Measurements from ENCODE around the gene CACNG8.

The CACNG8 gene

GRCh38 chr19:53962887-53963431, at the start of gene CACNG8:
TSS of gene CACNG8 (plus strand) at chr19:53962937.
- no peak within 1 kb of the TSS for H3K4me3 ChIP-seq (ENCODE audit: low read depth, low read length)
- TF ChIP-seq CTCF (IDR thresholded peaks at IDR 0.05; ENCODE audit: control insufficient read depth, extremely low read depth, insufficient read depth): no peak

GRCh38 chr19:53915000-53915399, 47.7 kb upstream of the CACNG8 start:
- DNase-seq (ENCODE audit: low read depth): no peak
- H3K4me3 ChIP-seq (ENCODE audit: low read depth, low read length): no peak overlapping the region
- no peak for TF ChIP-seq CTCF (IDR thresholded peaks at IDR 0.05; ENCODE audit: control insufficient read depth, extremely low read depth, insufficient read depth)

More at GRCh38 chr19:53962887-53963431, at the start of gene CACNG8:
- no peak for DNase-seq (ENCODE audit: low read depth)

- no peak overlapping the region for H3K4me3 ChIP-seq (ENCODE audit: low read depth, low read length)
- DNase-seq (ENCODE audit: low read depth): no peak
- TF ChIP-seq CTCF (IDR thresholded peaks at IDR 0.05; ENCODE audit: control insufficient read depth, extremely low read depth, insufficient read depth): no peak
Observed at GRCh38 chr19:53916004-53916403, 46.7 kb upstream of the CACNG8 start.

- TF ChIP-seq CTCF (IDR thresholded peaks at IDR 0.05; ENCODE audit: control insufficient read depth, extremely low read depth, insufficient read depth): no peak
- DNase-seq (ENCODE audit: low read depth): no peak
- H3K4me3 ChIP-seq (ENCODE audit: low read depth, low read length): no peak overlapping the region
Observed at GRCh38 chr19:53917356-53917755, 45.4 kb upstream of the CACNG8 start.

- no peak overlapping the region for H3K4me3 ChIP-seq (ENCODE audit: low read depth, low read length)
- peak; percentile 42 for DNase-seq (ENCODE audit: low read depth)
- TF ChIP-seq CTCF (IDR thresholded peaks at IDR 0.05; ENCODE audit: control insufficient read depth, extremely low read depth, insufficient read depth): no peak
Observed at GRCh38 chr19:53927739-53928138, 35.0 kb upstream of the CACNG8 start.

GRCh38 chr19:53936029-53936428, 26.7 kb upstream of the CACNG8 start:
- TF ChIP-seq CTCF (IDR thresholded peaks at IDR 0.05; ENCODE audit: control insufficient read depth, extremely low read depth, insufficient read depth): no peak
- DNase-seq (ENCODE audit: low read depth): no peak
- H3K4me3 ChIP-seq (ENCODE audit: low read depth, low read length): no peak overlapping the region
